GM23338 (cell line): ENCODE data around the gene ROPN1L. TPM values are rescaled to one million over a fixed set of nuclear protein-coding genes. Genes with fewer than 3 reads are reported as not detected.

Experiments used
- ATAC-seq: fragments of 200-7000 bp; cut with Tn5 transposase; 3 replicates; pipeline ENCODE4 v1.9.1; 2020
- DNase-seq: peaks from one replicate; pipeline ENCODE4 v3.0.0-alpha.2; 2015; ENCODE audit warnings: low spot score
- H2AFZ ChIP-seq: fragments of 200-600 bp; sonication (generic); 2 replicates; pipeline ENCODE4 v1.8.0; 2016; ENCODE audit warnings: antibody characterized with exemption, mild to moderate bottlenecking, moderate library complexity
- H3F3A ChIP-seq: fragments of 200-600 bp; sonication (generic); replicated peaks from 2 replicates; pipeline ENCODE4 v1.8.0; 2017; ENCODE audit warnings: antibody characterized with exemption, mixed run types, low read depth
- H3K27ac ChIP-seq: fragments of 200-600 bp; sonication (generic); 2 replicates; pipeline ENCODE4 v1.6.1; 2016; ENCODE audit warnings: low read depth
- H3K27me3 ChIP-seq: fragments of 200-600 bp; sonication (generic); 2 replicates; pipeline ENCODE4 v1.8.0; 2016; ENCODE audit warnings: mild to moderate bottlenecking, mixed run types, moderate library complexity; ENCODE audit not compliant: insufficient read depth
- H3K36me3 ChIP-seq: fragments of 200-600 bp; sonication (generic); 2 replicates; pipeline ENCODE4 v1.8.0; 2016; ENCODE audit warnings: mild to moderate bottlenecking; ENCODE audit not compliant: insufficient read depth
- H3K4me1 ChIP-seq: fragments of 200-600 bp; sonication (generic); 2 replicates; pipeline ENCODE4 v1.8.0; 2016; ENCODE audit warnings: mild to moderate bottlenecking, moderate library complexity; ENCODE audit not compliant: insufficient read depth
- H3K4me2 ChIP-seq: fragments of 200-600 bp; sonication (generic); 2 replicates; pipeline ENCODE4 v1.7.1; 2017; ENCODE audit warnings: mixed run types
- H3K4me3 ChIP-seq: fragments of 200-600 bp; sonication (generic); 2 replicates; pipeline ENCODE4 v1.6.1; 2016; ENCODE audit warnings: mixed run types
- H3K79me2 ChIP-seq: fragments of 200-600 bp; sonication (generic); replicated peaks from 2 replicates; pipeline ENCODE4 v1.8.0; 2017; ENCODE audit warnings: mild to moderate bottlenecking; ENCODE audit not compliant: insufficient read depth
- H3K9me2 ChIP-seq: fragments of 200-600 bp; sonication (generic); 2 replicates; pipeline ENCODE4 v1.8.0; 2017; ENCODE audit not compliant: insufficient read depth
- H4K20me1 ChIP-seq: fragments of 200-600 bp; sonication (generic); replicated peaks from 2 replicates; pipeline ENCODE4 v1.8.0; 2017; ENCODE audit warnings: mild to moderate bottlenecking; ENCODE audit not compliant: insufficient read depth
- H3K27ac Mint-ChIP-seq: 2 replicates; pipeline ENCODE4 v1.8.0; 2020; ENCODE audit warnings: inconsistent platforms, mild to moderate bottlenecking, moderate library complexity, mixed read lengths
- H3K27me3 Mint-ChIP-seq: 3 replicates; pipeline ENCODE4 v1.8.0; 2022; ENCODE audit warnings: low read depth, mild to moderate bottlenecking, moderate library complexity, mixed read lengths, inconsistent platforms; ENCODE audit not compliant: insufficient read depth, poor library complexity
- H3K36me3 Mint-ChIP-seq: 3 replicates; pipeline ENCODE4 v1.8.0; 2021; ENCODE audit warnings: low read depth, mild to moderate bottlenecking, inconsistent platforms, moderate library complexity, mixed read lengths
- H3K4me1 Mint-ChIP-seq: 3 replicates; pipeline ENCODE4 v1.8.0; 2020; ENCODE audit warnings: mild to moderate bottlenecking, inconsistent platforms, mixed read lengths
- H3K4me3 Mint-ChIP-seq: 3 replicates; pipeline ENCODE4 v1.8.0; 2021; ENCODE audit warnings: moderate library complexity, mild to moderate bottlenecking, inconsistent platforms, mixed read lengths
- H3K9me3 Mint-ChIP-seq: 3 replicates; pipeline ENCODE4 v1.8.0; 2020; ENCODE audit warnings: moderate library complexity, mild to moderate bottlenecking, inconsistent platforms, mixed read lengths
- CREB1 ChIP-seq: fragments of 250-450 bp; sonication (Bioruptor Pico); IDR thresholded peaks from 2 replicates; pipeline ENCODE4 v1.5.0; 2020; ENCODE audit warnings: low read depth, mild to moderate bottlenecking, moderate library complexity
- EZH2 ChIP-seq: fragments of 200-600 bp; sonication (generic); IDR thresholded peaks from one replicate; pipeline ENCODE4 v1.8.0; 2017; ENCODE audit warnings: antibody characterized with exemption, mild to moderate bottlenecking, low read depth; ENCODE audit not compliant: unreplicated experiment
- EZH2phosphoT487 ChIP-seq: fragments of 200-600 bp; sonication (generic); IDR thresholded peaks from one replicate; pipeline ENCODE4 v1.8.1; 2018; ENCODE audit warnings: antibody characterized with exemption; ENCODE audit not compliant: unreplicated experiment
- JUNB ChIP-seq: IDR thresholded peaks from one replicate; pipeline ENCODE4 v1.6.1; 2016; ENCODE audit warnings: antibody characterized with exemption; ENCODE audit not compliant: unreplicated experiment
- NANOG ChIP-seq: IDR thresholded peaks from 2 replicates; pipeline ENCODE4 v1.6.1; 2016; ENCODE audit warnings: antibody characterized with exemption, borderline replicate concordance
- POLR2AphosphoS5 ChIP-seq: IDR thresholded peaks from 2 replicates; pipeline ENCODE4 v1.6.1; 2016; ENCODE audit warnings: antibody characterized with exemption, low read depth
- STAT1 ChIP-seq: IDR thresholded peaks from one replicate; pipeline ENCODE4 v1.6.1; 2016; ENCODE audit warnings: antibody characterized with exemption; ENCODE audit not compliant: unreplicated experiment
- ZNF114 ChIP-seq: fragments of 250-450 bp; sonication (Bioruptor Pico); IDR thresholded peaks from 2 replicates; pipeline ENCODE4 v1.5.0; 2020; ENCODE audit warnings: mild to moderate bottlenecking, moderate library complexity
- ZNF331 ChIP-seq: fragments of 250-450 bp; sonication (Bioruptor Pico); IDR thresholded peaks from 2 replicates; pipeline ENCODE4 v1.5.0; 2020; ENCODE audit warnings: low read depth, mild to moderate bottlenecking, moderate library complexity
- polyA plus RNA-seq: library from polyadenylated mRNA; unstranded; fragments of >200 nt; fragmentation: Nextera tagmentation; extraction: Ambion mirVana; gene quantifications from 2 replicates; pipeline ENCODE4 v1.2.1, GENCODE V29; 2016
- total RNA-seq: library from RNA; depleted of rRNA; stranded (reverse); fragments of >200 nt; shearing (Covaris generic); gene quantifications from 2 replicates; pipeline ENCODE4 v1.2.3, GENCODE V29; 2014
- TF ChIP-seq, protein P1 (sequence below): IDR thresholded peaks from 2 replicates; pipeline ENCODE4 v1.6.1; 2016; ENCODE audit warnings: antibody characterized with exemption
- TF ChIP-seq, protein P2 (sequence below): IDR thresholded peaks from one replicate; pipeline ENCODE4 v1.6.1; 2018; ENCODE audit warnings: antibody characterized with exemption; ENCODE audit not compliant: unreplicated experiment
- TF ChIP-seq, protein P3 (sequence below), 2 experiments: fragments of 200-600 bp in 1 of 2; sonication (generic) in 1 of 2; conservative IDR thresholded peaks; 2 replicates each; pipeline versions ENCODE4 v1.5.1 to v1.6.1; 2016 to 2017; ENCODE audit warnings: antibody characterized with exemption in 2 of 2, low read depth in 2 of 2, mild to moderate bottlenecking in 2 of 2, moderate library complexity in 1 of 2
- TF ChIP-seq, protein P4 (sequence below): fragments of 250-450 bp; sonication (Bioruptor Pico); IDR thresholded peaks from 2 replicates; pipeline ENCODE4 v1.5.0; 2020; ENCODE audit warnings: mild to moderate bottlenecking, moderate library complexity

ROPN1L gene
- total and polyA plus RNA-seq, 2 experiments from 2014 or later: 0.57 TPM; not detected in 1

- Histone ChIP-seq H2AFZ (no peak overlapping the region), H3K36me3 (peaks cover 52% of the 10 kb centered on the region), H3K27ac (no peak overlapping the region), H3K9me2 (no peaks in the 10 kb centered on the region), H4K20me1 (peaks cover 4% of the 10 kb centered on the region; the same call in 1 of the 2 replicates), H3K4me3 (no peak overlapping the region), H3F3A (no peaks in the 10 kb centered on the region), H3K27me3 (no peaks in the 10 kb centered on the region), H3K4me2 (no peak overlapping the region), H3K4me1 (no peaks in the 10 kb centered on the region), H3K79me2 (no peaks in the 10 kb centered on the region)
- Mint-ChIP-seq H3K4me3 (no peak overlapping the region), H3K27ac (no peak overlapping the region), H3K36me3 (peaks cover 65% of the 10 kb centered on the region), H3K27me3 (no peaks in the 10 kb centered on the region), H3K9me3 (no peaks in the 10 kb centered on the region), H3K4me1 (no peaks in the 10 kb centered on the region)
- TF ChIP-seq, protein P1, sequence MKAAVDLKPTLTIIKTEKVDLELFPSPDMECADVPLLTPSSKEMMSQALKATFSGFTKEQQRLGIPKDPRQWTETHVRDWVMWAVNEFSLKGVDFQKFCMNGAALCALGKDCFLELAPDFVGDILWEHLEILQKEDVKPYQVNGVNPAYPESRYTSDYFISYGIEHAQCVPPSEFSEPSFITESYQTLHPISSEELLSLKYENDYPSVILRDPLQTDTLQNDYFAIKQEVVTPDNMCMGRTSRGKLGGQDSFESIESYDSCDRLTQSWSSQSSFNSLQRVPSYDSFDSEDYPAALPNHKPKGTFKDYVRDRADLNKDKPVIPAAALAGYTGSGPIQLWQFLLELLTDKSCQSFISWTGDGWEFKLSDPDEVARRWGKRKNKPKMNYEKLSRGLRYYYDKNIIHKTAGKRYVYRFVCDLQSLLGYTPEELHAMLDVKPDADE: no peak
- TF ChIP-seq EZH2 (no peak), JUNB (no peak), ZNF331 (CRISPR knock-in tag) (no peak), POLR2AphosphoS5 (no peak), STAT1 (no peak), ZNF114 (CRISPR knock-in tag) (no peak), NANOG (no peak), CREB1 (CRISPR knock-in tag) (no peak), EZH2phosphoT487 (no peak)
- TF ChIP-seq, protein P2, sequence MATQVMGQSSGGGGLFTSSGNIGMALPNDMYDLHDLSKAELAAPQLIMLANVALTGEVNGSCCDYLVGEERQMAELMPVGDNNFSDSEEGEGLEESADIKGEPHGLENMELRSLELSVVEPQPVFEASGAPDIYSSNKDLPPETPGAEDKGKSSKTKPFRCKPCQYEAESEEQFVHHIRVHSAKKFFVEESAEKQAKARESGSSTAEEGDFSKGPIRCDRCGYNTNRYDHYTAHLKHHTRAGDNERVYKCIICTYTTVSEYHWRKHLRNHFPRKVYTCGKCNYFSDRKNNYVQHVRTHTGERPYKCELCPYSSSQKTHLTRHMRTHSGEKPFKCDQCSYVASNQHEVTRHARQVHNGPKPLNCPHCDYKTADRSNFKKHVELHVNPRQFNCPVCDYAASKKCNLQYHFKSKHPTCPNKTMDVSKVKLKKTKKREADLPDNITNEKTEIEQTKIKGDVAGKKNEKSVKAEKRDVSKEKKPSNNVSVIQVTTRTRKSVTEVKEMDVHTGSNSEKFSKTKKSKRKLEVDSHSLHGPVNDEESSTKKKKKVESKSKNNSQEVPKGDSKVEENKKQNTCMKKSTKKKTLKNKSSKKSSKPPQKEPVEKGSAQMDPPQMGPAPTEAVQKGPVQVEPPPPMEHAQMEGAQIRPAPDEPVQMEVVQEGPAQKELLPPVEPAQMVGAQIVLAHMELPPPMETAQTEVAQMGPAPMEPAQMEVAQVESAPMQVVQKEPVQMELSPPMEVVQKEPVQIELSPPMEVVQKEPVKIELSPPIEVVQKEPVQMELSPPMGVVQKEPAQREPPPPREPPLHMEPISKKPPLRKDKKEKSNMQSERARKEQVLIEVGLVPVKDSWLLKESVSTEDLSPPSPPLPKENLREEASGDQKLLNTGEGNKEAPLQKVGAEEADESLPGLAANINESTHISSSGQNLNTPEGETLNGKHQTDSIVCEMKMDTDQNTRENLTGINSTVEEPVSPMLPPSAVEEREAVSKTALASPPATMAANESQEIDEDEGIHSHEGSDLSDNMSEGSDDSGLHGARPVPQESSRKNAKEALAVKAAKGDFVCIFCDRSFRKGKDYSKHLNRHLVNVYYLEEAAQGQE: no peak
- TF ChIP-seq, protein P3, sequence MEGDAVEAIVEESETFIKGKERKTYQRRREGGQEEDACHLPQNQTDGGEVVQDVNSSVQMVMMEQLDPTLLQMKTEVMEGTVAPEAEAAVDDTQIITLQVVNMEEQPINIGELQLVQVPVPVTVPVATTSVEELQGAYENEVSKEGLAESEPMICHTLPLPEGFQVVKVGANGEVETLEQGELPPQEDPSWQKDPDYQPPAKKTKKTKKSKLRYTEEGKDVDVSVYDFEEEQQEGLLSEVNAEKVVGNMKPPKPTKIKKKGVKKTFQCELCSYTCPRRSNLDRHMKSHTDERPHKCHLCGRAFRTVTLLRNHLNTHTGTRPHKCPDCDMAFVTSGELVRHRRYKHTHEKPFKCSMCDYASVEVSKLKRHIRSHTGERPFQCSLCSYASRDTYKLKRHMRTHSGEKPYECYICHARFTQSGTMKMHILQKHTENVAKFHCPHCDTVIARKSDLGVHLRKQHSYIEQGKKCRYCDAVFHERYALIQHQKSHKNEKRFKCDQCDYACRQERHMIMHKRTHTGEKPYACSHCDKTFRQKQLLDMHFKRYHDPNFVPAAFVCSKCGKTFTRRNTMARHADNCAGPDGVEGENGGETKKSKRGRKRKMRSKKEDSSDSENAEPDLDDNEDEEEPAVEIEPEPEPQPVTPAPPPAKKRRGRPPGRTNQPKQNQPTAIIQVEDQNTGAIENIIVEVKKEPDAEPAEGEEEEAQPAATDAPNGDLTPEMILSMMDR (conservative IDR thresholded peaks at IDR 0.05; ENCODE audit: low read depth in 2 of 2): no peak
- TF ChIP-seq, protein P4, sequence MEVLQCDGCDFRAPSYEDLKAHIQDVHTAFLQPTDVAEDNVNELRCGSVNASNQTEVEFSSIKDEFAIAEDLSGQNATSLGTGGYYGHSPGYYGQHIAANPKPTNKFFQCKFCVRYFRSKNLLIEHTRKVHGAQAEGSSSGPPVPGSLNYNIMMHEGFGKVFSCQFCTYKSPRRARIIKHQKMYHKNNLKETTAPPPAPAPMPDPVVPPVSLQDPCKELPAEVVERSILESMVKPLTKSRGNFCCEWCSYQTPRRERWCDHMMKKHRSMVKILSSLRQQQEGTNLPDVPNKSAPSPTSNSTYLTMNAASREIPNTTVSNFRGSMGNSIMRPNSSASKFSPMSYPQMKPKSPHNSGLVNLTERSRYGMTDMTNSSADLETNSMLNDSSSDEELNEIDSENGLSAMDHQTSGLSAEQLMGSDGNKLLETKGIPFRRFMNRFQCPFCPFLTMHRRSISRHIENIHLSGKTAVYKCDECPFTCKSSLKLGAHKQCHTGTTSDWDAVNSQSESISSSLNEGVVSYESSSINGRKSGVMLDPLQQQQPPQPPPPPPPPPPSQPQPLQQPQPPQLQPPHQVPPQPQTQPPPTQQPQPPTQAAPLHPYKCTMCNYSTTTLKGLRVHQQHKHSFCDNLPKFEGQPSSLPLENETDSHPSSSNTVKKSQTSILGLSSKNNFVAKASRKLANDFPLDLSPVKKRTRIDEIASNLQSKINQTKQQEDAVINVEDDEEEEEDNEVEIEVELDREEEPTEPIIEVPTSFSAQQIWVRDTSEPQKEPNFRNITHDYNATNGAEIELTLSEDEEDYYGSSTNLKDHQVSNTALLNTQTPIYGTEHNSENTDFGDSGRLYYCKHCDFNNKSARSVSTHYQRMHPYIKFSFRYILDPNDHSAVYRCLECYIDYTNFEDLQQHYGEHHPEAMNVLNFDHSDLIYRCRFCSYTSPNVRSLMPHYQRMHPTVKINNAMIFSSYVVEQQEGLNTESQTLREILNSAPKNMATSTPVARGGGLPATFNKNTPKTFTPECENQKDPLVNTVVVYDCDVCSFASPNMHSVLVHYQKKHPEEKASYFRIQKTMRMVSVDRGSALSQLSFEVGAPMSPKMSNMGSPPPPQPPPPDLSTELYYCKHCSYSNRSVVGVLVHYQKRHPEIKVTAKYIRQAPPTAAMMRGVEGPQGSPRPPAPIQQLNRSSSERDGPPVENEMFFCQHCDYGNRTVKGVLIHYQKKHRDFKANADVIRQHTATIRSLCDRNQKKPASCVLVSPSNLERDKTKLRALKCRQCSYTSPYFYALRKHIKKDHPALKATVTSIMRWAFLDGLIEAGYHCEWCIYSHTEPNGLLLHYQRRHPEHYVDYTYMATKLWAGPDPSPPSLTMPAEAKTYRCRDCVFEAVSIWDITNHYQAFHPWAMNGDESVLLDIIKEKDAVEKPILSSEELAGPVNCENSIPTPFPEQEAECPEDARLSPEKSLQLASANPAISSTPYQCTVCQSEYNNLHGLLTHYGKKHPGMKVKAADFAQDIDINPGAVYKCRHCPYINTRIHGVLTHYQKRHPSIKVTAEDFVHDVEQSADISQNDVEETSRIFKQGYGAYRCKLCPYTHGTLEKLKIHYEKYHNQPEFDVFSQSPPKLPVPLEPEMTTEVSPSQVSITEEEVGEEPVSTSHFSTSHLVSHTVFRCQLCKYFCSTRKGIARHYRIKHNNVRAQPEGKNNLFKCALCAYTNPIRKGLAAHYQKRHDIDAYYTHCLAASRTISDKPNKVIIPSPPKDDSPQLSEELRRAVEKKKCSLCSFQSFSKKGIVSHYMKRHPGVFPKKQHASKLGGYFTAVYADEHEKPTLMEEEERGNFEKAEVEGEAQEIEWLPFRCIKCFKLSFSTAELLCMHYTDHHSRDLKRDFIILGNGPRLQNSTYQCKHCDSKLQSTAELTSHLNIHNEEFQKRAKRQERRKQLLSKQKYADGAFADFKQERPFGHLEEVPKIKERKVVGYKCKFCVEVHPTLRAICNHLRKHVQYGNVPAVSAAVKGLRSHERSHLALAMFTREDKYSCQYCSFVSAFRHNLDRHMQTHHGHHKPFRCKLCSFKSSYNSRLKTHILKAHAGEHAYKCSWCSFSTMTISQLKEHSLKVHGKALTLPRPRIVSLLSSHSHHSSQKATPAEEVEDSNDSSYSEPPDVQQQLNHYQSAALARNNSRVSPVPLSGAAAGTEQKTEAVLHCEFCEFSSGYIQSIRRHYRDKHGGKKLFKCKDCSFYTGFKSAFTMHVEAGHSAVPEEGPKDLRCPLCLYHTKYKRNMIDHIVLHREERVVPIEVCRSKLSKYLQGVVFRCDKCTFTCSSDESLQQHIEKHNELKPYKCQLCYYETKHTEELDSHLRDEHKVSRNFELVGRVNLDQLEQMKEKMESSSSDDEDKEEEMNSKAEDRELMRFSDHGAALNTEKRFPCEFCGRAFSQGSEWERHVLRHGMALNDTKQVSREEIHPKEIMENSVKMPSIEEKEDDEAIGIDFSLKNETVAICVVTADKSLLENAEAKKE: no peak
- ATAC-seq (no peak), DNase-seq (no peak)
These were observed 30.3 kb upstream of the ROPN1L start for GRCh38 chr5:10411336-10411735.
